Activated T-cell treated with anti-CD3 and anti-CD28 coated beads for 4 hours (primary cell): Measurements from ENCODE around the gene INO80E.
"Not testable (repeated sequence)": the region's sequence is repeated elsewhere in the genome, so short reads cannot be mapped to it uniquely, and the experiment has no call there.

Source experiments
- DNase-seq: peaks from one replicate; pipeline ENCODE4 v3.0.0-alpha.2; 2020

Gene INO80E

DNA sequence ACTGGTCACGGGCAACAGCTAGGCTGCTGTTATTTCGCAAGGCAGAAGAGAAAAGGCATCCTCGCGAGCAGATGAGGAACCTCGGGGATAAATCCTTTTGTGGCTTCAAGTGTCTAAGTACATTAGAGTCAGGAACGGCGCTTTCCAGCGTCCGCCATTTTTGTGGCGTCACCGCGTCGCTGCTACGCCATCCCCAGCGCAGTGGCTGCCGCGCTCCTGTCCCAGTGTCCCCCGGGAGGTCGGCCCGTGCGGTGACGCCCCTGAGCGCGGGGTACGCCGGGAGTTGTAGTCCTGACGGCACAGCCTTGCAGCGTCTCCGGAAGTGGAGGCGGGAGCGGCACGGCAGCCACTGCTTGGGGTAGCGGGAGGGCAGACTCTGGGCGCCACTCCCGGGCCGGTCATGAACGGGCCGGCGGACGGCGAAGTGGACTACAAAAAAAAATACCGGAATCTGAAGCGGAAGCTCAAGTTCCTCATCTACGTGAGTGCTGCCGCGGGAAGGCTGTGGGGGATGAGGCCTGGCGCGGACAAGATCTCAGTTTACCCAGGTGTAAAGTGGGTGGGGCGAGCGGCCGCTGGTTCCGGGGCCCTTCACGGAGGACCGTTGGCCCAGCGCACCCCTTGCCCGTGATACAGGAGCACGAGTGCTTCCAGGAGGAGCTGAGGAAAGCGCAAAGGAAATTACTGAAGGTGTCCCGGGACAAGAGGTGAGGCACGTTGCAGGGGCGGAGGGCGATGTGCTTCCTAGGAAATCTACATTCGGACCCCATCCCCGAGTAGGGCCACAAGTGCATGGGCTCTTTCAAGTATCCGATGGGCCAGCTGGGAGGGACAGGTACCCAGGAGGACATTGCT lies at the start of gene INO80E:
TSS of gene INO80E (plus strand) at position 331 of the 855 bp plus-strand sequence. CDS start at position 401, 70 bp downstream.
- peak; percentile 99 for DNase-seq

- DNase-seq = no peak
Measured at GRCh38 chr16:29947897-29948296, 48.1 kb upstream of the INO80E start.

DNA sequence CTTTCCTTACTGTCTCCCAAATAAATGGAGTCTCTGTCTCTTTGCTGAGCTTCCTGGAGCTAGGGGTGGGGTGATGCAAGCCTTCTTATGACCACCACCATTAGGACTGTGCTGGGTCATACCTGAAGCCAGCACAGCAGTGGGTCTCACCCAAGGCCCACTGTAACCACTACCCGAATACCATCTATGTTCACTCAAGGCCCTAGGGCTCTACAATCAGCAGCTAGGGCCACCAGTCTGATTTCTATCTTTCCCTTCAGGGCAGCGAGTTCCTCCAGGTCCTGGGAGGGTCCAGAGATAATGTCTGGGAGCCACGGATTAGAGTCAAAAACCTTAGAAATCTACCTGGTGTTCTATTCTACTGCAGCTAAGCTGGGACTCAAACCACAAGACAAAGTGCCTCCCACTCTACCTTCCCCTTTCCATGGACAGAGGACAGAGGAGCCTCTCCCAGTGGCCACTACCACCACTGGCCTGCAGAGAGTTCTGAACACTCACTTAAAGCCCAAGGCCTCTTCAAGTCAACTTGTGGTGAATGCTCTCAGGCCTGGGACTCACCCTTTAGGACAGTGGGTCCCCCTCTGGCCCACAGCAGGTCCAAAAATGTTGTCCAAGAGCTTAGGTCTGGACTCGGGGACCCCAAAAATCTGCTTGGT lies 45.1 kb upstream of the INO80E start:
- no peak for DNase-seq

GRCh38 chr16:29951625-29952365 lies 44.2 kb upstream of the INO80E start:
- no peak for DNase-seq

DNA sequence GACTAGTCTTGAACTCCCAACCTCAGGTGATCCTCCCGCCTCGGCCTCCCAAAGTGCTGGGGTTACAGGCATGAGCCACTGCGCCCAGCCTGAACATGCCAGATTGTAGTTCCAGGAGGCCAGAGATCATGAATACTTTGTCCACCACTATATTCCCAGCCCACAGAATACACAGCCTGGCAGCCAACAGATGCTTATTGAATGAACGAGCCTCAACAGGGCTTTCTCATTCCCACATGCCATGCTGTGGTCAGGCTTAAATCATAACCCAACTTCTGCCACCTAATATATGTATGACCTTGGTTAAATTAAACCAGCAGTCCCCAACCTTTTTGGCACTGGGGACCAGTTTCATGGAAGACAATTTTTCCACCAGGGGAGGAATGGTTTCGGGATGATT lies 37.3 kb upstream of the INO80E start:
- DNase-seq = no peak

GRCh38 chr16:29959293-29959692 lies 36.7 kb upstream of the INO80E start:
- no peak for DNase-seq

DNA sequence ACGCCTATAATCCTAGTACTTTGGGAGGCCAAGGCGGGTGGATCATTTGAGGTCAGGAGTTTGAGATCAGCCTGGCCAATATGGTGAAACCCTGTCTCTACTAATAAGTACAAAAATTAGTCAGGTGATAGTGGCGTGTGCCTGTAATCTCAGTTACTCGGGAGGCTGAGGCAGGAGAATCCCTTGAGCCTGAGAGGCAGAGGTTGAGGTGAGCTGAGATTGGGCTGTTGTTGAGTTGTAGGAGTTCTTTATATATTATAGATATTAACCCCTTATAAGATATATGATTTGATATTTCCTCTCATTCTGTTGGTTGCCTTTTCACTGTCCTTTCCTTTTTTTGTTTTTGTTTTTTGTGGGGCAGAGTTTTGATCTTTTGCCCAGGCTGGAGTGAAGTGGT lies 36.2 kb upstream of the INO80E start:
- not testable (repeated sequence) for DNase-seq

- no peak for DNase-seq
Measured at GRCh38 chr16:29961127-29961478, 34.9 kb upstream of the INO80E start.

- peak; percentile 89 for DNase-seq
Measured at GRCh38 chr16:29961479-29962343, 34.3 kb upstream of the INO80E start, which contains the start of gene TMEM219. Gene TMEM219 (plus strand): TSS chr16:29962079. CDS start chr16:29963144, 1,065 bp downstream.

GRCh38 chr16:29962344-29962994 lies 33.6 kb upstream of the INO80E start:
- no peak for DNase-seq

DNA sequence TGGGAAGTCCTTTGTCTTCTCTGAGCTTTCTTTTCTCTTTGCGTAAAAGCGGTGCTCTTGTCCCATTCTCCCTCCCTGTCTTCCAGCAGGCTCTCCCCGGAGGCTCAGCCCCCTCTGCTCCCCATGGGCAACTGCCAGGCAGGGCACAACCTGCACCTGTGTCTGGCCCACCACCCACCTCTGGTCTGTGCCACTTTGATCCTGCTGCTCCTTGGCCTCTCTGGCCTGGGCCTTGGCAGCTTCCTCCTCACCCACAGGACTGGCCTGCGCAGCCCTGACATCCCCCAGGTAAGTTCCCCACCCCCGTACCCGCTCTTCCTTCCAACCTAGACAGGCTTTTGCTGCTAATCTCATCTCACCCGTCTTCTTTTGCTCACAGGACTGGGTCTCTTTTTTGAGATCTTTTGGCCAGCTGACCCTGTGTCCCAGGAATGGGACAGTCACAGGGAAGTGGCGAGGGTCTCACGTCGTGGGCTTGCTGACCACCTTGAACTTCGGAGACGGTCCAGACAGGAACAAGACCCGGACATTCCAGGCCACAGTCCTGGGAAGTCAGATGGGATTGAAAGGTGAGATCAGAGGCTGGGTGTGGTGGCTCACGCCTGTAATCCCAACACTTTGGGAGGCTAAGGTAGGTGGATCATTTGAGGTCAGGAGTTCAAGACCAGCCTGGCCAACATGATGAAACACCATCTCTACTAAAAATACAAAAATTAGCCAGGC lies 32.9 kb upstream of the INO80E start:
- no peak for DNase-seq

DNA sequence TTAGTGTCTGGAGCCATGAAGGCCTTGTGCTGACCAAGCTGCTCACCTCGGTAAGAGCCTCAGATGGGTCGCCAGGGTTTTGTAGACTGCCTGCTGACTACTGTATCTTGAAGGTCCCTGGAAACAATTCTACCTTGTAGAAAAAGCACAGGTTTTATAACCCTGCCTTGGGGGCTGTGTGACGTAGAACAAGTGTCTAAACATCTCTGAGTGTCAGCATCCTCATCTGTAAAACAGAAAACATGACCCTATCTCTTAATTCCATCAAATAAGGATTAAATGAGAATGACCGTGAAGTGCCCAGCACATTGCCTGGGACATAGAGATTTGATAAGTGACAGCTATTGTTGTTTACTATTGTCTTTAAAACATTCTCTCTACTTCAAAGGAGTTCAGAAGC lies 27.8 kb upstream of the INO80E start:
- DNase-seq = no peak

DNA sequence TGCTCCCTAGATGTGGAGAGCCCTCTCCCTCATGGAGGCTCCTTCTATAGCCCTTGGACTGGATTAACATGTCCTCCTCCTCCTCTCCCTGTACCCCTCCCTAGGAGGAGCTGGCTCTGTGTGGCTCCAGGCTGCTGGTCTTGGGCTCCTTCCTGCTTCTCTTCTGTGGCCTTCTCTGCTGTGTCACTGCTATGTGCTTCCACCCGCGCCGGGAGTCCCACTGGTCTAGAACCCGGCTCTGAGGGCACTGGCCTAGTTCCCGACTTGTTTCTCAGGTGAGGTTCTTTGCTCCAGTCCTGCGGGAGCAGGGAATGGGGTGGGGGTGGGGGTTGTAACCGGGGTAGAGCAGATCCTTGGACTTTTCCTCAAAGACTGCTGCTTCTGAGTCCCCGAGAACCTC lies 24.7 kb upstream of the INO80E start:
- no peak for DNase-seq

GRCh38 chr16:29972500-29972899 lies 23.5 kb upstream of the INO80E start:
- DNase-seq = no peak

- no peak for DNase-seq
Measured at GRCh38 chr16:29972992-29973383, 23.1 kb upstream of the INO80E start.

- DNase-seq = peak; percentile 77
Measured at GRCh38 chr16:29973384-29974246, 22.4 kb upstream of the INO80E start, which contains the start of gene TAOK2. Gene TAOK2 (plus strand): TSS chr16:29973868. CDS start chr16:29977773, 3,905 bp downstream.

DNA sequence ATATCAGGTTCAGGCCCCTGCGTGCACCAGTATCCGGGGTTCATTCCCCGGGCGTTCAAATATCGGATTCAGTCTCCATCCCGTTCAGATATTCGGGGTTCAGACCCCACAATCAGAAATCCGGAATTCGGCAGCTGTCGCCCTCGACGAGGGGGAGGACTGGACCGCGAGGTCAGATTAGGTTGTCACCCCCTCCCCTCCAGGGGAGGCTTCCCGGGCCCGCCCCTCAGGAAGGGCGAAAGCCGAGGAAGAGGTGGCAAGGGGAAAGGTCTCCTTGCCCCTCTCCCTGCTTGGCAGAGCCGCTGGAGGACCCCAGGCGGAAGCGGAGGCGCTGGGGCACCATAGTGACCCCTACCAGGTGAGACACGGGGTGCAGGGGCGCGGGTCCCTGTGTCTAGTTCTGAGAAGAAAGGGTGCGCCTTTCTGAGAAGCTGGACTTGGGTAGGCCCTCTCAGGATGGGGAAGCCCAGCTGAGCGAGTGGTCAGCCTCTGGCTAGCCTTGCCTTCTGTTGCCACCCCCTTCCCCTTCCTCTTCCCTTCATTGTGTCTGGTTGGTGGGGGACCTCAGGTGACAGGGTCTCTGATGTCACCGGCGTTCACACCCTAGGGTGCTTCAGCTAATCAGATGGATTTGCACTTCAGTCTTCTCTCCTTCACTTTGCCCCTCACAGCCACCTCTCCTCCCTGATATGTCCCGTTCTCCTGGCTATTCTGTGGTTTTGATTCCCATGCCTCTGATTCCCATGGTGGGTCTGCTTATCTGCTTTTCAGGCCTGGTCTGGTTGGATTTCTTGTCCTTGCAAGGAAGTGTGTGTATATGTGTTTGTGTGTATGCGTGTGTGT lies 21.5 kb upstream of the INO80E start:
- no peak for DNase-seq

DNA sequence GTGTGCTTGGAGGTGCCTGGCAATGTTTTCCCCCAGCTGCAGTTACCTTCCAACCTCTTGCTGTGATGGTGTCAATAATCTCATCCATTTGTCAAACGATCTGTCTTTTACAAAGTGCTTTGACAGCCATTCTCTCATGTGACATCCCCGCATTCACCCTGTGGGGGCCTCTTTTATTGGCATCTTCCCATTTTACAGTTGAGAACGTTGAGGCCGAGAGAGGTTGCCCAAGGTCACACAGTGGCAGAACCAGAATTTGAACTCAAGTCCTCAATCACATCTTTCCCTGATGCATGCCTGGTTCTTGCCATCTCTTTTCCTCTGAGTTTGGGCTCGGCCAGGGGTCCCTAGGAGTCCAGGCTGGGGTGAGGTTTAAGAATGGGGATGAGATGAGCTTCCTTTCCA lies 20.9 kb upstream of the INO80E start:
- DNase-seq = no peak

DNA sequence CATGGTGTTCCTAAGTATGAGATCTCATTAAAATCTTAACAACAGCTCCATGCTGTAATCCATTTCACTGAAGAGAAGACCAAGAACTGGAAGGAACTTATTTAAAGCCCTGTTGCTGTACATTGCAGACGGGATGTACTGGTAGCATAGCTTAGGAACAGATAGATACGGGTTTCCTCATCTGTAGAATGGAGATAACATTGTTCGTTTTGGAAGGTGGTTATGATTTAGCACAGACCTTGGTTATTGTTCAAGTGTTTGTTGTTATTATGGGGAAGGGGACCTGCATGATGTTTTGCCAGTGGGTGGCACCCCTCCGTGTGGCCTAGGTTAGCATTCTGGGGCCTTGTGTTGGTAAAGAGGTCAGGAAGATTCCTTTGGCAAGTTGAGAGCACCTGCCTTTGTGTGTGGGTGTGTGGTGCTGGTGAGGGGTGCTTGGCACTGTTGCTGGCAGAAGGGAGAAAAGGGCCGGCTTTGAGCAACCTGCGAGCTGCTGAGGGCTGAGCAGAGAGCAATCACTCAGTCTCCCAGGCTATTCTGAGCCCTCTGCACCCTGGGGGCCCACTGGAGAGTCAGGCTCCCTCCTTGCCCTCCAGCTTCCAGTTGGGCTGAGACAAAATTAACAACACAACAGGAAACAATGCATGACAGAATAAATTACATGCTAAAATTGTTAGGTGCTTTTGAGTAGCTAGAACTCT lies 20.1 kb upstream of the INO80E start:
- no peak for DNase-seq
